GM18520 (cell line): ENCODE results near the gene TTC7B.

Experiments
- ATAC-seq: cut with Tn5 transposase; IDR thresholded peaks from one replicate; pipeline ENCODE4 v1.9.1; 2021; ENCODE audit not compliant: unreplicated experiment

TTC7B gene

GRCh38 chr14:90625445-90625844 lies 190.8 kb downstream of the TTC7B start:
- ATAC-seq, result no peak

- no peak for ATAC-seq
These were observed 191.4 kb downstream of the TTC7B start for GRCh38 chr14:90624732-90625400.

DNA sequence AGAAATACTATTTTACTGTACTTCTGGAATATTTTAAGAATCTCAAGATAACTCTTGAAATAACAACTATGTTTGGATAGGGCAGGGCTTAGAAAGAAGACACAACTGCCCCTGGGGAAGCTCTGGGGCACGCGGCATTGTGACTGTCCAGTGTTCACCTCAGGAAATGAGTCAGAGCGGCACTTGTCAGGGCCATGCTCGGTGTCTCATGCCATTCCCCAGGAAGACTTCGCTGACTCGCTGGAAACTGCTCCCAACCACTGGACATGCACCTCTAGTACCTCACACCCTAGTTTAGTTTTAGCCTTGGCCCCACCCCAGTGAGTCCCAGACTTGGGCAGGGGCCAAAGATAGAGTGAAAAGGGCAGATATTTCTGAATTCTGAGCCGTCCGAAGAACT lies 192.0 kb downstream of the TTC7B start:
- no peak for ATAC-seq

DNA sequence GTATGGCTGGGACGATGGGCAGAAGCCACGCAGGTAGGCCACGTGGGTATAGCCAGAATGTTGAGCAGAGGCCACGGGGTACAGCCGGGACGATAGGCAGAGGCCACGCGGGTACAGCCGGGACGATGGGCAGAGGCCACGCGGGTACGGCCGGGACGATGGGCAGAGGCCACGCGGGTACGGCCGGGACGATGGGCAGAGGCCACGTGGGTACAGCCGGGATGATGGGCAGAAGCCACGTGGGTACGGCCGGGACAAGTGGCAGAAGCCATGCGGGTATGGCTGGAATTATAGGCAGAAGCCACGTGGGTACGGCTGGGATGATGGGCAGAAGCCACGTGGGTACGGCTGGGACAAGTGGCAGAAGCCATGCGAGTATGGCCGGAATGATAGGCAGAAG lies 195.0 kb downstream of the TTC7B start:
- ATAC-seq, result no peak

DNA sequence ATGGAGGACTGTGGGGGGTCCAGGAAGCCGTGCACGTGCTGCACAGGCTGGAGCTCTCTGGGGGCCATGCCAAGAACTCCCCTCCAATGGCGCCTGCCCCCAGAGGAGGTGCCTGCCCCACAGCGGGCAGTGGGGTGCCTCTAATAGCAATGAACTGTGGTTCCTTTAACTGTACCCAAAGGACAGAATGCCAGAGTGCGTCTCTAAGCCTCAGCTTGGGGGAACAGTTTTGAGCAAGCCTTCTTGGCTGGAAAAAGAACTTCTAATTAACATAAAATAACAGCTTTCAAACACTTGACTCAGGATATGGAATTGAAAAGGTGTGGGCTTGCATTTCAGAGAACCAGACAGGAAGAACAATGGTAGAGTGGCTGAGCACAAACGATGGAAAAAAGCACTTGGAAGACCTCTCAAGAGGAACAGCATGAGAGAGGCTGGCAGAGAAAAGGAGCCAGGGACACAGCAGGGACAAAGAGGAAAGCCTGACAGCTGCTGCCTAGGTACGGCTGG lies 195.6 kb downstream of the TTC7B start:
- ATAC-seq, result no peak

DNA sequence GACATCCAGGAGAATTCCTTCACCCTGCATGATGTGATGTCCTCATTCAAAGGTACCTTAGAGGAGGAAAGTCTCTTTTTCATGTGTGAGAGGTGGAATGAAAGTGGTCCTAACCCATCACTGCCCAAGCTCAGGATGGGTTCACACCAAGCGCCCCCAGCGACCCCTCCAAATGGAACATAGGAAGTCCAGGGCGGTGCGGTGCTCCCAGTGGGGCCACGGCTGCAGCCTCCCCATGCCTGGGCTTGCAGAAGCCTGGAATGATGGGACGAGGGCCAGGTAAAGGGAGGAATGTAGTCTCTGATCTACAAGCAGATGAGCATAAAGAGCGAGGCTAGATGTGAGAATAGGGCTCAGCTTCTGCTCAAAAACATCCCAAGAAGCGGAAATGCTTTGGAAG lies 196.3 kb downstream of the TTC7B start:
- no peak for ATAC-seq

DNA sequence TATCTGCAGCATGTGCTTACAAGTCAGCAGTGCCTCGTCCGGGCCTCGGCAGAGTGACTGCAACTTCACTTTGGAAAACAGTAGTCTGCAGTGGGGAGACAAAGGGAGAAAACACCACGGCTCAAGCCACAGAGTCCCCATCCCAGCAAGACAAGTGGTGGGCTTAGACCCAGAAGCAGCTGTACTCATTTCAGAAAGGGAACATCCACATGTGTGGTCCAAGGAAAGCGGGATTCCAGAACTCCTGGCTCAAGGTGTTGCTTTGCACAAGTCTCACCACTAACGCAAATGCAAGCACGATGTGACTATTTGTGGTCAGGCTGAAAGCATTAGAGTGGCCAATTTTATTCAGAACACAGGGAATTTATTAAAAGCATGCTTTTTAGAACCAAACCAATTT lies 198.3 kb downstream of the TTC7B start:
- no peak for ATAC-seq

GRCh38 chr14:90616881-90617280 lies 199.3 kb downstream of the TTC7B start:
- no peak for ATAC-seq

DNA sequence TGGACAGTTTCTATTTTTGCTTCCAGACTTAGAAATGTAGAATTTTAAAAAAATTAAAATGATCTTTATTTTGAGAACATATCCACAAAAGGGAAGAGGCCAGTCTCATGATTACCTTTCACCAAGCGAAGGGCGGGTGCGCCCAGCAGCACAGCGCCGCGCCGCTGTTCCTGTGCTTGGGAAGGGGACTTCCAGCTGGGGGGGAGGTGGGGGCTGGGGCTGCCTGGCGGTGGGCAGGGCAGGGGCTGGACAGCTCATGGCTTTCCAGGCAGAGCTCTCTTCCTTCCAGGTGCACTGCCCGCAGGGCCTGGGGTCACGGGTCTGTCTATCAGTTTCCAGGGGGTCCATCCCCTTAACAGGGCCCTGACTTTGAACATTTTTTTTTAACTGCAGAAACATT lies 199.9 kb downstream of the TTC7B start:
- no peak for ATAC-seq

DNA sequence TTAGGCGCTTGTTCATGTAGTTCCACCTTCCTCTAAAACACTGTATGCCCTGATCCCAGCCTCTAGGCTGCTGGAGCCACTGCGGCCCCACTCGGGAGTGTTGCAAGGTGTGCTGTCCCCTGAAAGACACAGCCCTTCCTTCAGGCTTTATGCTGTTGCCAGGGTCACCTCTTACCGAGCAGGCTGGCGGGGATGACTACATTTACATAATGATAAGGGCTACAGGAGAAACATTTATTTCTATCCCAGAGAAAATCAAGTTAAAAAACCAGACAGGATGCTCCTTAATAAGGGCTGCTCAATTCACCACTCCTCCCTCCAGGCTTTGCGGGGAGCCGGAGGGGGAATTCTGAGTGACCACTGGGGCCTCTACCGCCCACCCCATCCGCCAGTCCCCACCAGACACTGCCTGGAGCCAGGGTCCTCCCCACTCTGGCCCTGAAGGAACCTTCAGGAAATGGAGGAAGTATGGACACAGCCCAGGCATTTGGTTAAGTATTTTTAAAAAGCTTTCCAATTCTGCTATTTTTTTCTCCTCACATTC lies 200.6 kb downstream of the TTC7B start:
- ATAC-seq, result no peak

DNA sequence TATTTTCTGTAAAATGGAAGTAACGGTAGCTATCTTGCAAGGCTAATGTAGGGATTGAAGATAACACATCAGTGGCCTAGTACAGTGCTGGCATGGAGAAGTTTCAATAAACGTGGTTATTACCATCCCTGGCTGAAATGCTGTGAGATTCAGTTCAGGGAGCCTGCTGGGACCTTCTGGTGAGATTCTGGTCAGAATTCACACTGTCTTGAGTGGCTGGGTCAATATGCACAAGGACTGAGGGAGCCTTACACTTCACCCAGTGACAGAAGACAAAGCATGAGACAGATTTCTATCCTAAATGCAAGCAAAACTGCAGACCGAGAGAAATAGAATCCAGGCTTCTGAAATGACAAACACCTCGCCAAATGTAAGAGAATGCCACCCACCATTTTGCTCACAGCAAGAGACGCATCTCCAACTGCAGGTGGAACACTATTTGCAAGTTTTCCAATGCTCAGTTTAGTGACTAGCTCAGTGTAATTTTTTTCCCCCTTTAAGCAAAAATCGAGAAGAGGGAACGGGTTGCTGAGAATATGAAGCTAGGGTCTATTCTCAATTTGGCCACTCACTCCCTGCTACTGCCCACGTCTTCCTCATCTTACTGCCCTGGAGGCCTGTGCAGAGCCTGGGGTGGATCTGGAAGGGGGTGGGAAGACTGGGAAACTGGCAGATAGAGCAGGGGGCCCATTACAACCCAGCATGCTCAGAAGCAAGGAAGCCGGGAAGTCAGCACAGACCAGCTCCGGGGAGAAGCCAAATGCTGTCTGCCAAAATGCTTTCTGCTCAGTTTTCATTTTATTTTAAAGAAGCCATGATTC lies 201.3 kb downstream of the TTC7B start:
- no peak for ATAC-seq

DNA sequence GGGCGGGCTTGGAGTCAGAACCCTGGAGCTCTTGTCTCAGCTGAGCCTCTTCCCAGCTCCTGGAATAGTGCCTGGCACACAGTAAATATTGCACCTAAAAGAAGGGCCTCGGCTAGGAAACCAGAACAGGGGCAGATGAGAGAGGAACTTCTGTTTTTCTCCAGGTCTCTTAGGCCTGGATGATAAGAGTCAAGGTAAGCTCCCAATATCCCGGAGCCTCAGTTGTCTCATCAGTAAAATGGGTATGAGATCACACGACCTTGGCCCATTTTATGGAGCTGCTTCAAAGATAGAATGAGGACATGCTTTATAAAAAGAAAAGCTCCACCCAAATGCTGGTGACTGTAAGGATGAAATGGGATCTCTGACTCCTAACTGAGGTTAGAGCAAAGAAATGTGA lies 202.2 kb downstream of the TTC7B start:
- no peak for ATAC-seq

- no peak for ATAC-seq
These were observed 202.8 kb downstream of the TTC7B start for GRCh38 chr14:90613453-90613852.

GRCh38 chr14:90612801-90613200 lies 203.4 kb downstream of the TTC7B start:
- ATAC-seq, result no peak

GRCh38 chr14:90611936-90612335 lies 204.3 kb downstream of the TTC7B start:
- ATAC-seq, result no peak

DNA sequence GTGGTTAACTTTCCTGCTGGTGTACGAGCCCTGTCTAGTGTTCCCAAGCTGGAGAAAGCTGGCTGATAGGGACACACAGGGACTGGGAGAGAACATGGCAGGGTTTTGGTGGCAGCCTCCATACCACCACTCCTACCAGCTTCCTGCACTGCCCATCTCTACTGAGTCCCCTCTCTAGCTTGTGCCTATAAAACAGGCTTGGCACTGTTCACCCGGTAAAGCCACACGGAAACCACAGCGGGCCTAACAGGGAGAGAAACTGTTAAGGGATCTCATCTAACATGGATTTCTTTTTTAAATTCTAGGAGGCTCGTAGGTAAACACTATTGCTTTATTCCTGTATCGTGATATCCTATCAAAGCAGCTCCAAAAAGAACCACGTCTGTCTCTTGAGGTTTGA lies 204.7 kb downstream of the TTC7B start:
- no peak for ATAC-seq

GRCh38 chr14:90610346-90611040 lies 205.7 kb downstream of the TTC7B start:
- no peak for ATAC-seq

- no peak for ATAC-seq
These were observed 206.9 kb downstream of the TTC7B start for GRCh38 chr14:90609376-90609775.

DNA sequence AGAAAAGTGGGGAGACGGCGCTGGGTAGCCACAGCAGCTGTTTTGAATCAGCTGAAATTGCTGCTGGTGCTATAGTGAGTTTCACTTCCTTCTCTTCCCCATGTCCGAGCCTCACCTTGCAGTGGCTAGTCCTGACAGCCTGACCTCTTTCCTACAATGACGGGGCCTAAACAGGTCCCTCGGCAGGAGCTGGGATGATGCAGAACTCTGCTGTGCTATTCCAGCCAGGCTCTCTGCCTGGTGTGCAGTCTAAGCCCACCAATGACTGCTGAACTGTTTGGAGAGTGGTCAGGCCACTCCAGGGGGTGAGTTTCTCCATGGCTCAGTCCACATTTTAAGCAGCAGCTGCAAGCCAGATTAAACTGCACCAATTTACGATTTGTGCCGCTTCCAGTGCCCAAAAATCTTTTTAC lies 207.3 kb downstream of the TTC7B start:
- no peak for ATAC-seq

DNA sequence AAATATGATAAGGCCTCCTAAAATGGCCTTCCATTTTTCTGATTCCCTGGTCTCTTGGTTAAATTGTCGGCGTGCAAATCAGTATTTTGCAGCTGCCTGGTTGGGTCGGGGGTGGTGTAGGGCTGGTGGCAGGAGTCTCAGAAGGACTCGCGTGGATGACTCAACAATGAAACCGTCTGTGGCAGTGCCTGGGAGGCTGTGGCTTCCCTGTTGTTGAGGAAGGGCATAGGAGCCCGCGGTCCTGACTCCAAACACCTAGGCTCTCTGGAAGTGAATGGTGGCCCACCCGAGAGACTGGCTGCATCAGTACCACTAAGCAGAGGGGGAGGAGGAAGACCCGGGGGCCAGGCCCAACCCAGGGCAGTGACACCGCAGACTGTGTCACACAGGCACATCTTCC lies 207.9 kb downstream of the TTC7B start:
- no peak for ATAC-seq

GRCh38 chr14:90607141-90607540 lies 209.1 kb downstream of the TTC7B start:
- ATAC-seq, result no peak

DNA sequence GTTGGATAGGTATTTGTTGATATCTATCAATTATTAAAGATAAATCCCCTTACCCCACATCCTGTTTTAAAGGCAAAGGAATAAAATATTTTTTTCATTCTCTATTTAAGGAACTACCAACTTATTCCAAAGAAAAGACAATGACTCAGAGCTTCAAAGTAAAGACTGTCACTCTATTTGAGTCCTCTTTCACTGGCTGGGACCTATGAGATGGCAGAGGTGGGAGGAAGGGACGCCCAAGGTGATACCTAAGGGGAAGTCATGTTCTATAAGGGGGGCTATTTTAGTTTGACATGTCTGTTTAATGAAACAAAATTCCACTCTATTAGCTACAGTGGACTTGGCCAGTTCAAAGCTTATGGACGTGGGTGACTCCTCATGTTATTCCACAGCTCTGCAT lies 209.8 kb downstream of the TTC7B start:
- no peak for ATAC-seq
